Parathyroid adenoma (tissue), 2 donors: Measurements from ENCODE around the gene MLKL.

Source experiments
- H2AFZ ChIP-seq: fragments of 300-600 bp; sonication (generic); one replicate; pipeline ENCODE4 v1.7.0; 2017; ENCODE audit warnings: antibody characterized with exemption, mild to moderate bottlenecking
- H3K27ac ChIP-seq: fragments of 300-600 bp; sonication (generic); one replicate; pipeline ENCODE4 v1.7.0; 2017
- H3K27me3 ChIP-seq: fragments of 300-600 bp; sonication (generic); one replicate; pipeline ENCODE4 v1.7.0; 2017; ENCODE audit warnings: low read length; ENCODE audit not compliant: control insufficient read depth, insufficient read depth
- H3K36me3 ChIP-seq: fragments of 300-600 bp; sonication (generic); one replicate; pipeline ENCODE4 v1.7.0; 2017; ENCODE audit warnings: low read length; ENCODE audit not compliant: control insufficient read depth, insufficient read depth
- H3K4me1 ChIP-seq: fragments of 300-600 bp; sonication (generic); one replicate; pipeline ENCODE4 v1.7.0; 2017; ENCODE audit warnings: control low read depth
- H3K4me2 ChIP-seq: fragments of 300-600 bp; sonication (generic); one replicate; pipeline ENCODE4 v1.7.0; 2017; ENCODE audit warnings: low read length
- H3K4me3 ChIP-seq: fragments of 300-600 bp; sonication (generic); one replicate; pipeline ENCODE4 v1.7.0; 2017; ENCODE audit warnings: low read depth, low read length
- H3K79me2 ChIP-seq: fragments of 300-600 bp; sonication (generic); one replicate; pipeline ENCODE4 v1.7.0; 2017; ENCODE audit warnings: control low read depth
- H3K9ac ChIP-seq: fragments of 300-600 bp; sonication (generic); one replicate; pipeline ENCODE4 v1.7.0; 2017; ENCODE audit warnings: mild to moderate bottlenecking
- H3K9me3 ChIP-seq: fragments of 300-600 bp; sonication (generic); one replicate; pipeline ENCODE4 v1.7.0; 2017; ENCODE audit warnings: low read length; ENCODE audit not compliant: control insufficient read depth
- CTCF ChIP-seq: fragments of 300-600 bp; sonication (generic); IDR thresholded peaks from one replicate; pipeline ENCODE4 v1.7.0; 2017; ENCODE audit warnings: antibody characterized with exemption, mild to moderate bottlenecking
- donor health status: primary hyperparathyroidism.

The MLKL gene

GRCh38 chr16:74637742-74638453, 62.8 kb downstream of the MLKL start:
- H3K36me3 ChIP-seq = no peaks in the 10 kb centered on the region
- no peaks in the 10 kb centered on the region for H3K4me1 ChIP-seq
- TF ChIP-seq CTCF = no peak
- H3K4me2 ChIP-seq = no peak overlapping the region
- no peak overlapping the region for H3K27ac ChIP-seq
- H3K9ac ChIP-seq = no peak overlapping the region
- H3K4me3 ChIP-seq = no peak overlapping the region
- H3K79me2 ChIP-seq = no peaks in the 10 kb centered on the region
- H3K27me3 ChIP-seq = no peaks in the 10 kb centered on the region
- no peaks in the 10 kb centered on the region for H3K9me3 ChIP-seq
- no peak overlapping the region for H2AFZ ChIP-seq

GRCh38 chr16:74635303-74635702, 65.4 kb downstream of the MLKL start:
- Histone ChIP-seq H3K4me2 (no peak overlapping the region), H3K79me2 (no peaks in the 10 kb centered on the region), H3K27me3 (no peaks in the 10 kb centered on the region), H3K36me3 (no peaks in the 10 kb centered on the region), H3K4me3 (no peak overlapping the region), H3K9me3 (no peaks in the 10 kb centered on the region), H3K9ac (no peak overlapping the region), H2AFZ (no peak overlapping the region), H3K27ac (no peak overlapping the region), H3K4me1 (no peaks in the 10 kb centered on the region)
- TF ChIP-seq CTCF = no peak

GRCh38 chr16:74633686-74634085, 67.0 kb downstream of the MLKL start:
- Histone ChIP-seq H3K4me3 (no peak overlapping the region), H3K4me2 (no peak overlapping the region), H3K4me1 (no peaks in the 10 kb centered on the region), H3K79me2 (no peaks in the 10 kb centered on the region), H3K36me3 (no peaks in the 10 kb centered on the region), H3K9ac (no peak overlapping the region), H2AFZ (no peak overlapping the region), H3K9me3 (no peaks in the 10 kb centered on the region), H3K27ac (no peak overlapping the region), H3K27me3 (no peaks in the 10 kb centered on the region)
- no peak for TF ChIP-seq CTCF

- Histone ChIP-seq H3K9ac (no peak overlapping the region), H3K27ac (no peak overlapping the region), H3K9me3 (no peaks in the 10 kb centered on the region), H3K4me3 (no peak overlapping the region), H3K4me2 (no peak overlapping the region), H3K4me1 (peaks cover 3% of the 10 kb centered on the region), H2AFZ (no peak overlapping the region), H3K79me2 (no peaks in the 10 kb centered on the region), H3K27me3 (no peaks in the 10 kb centered on the region), H3K36me3 (no peaks in the 10 kb centered on the region)
- no peak for TF ChIP-seq CTCF
These were observed 73.0 kb downstream of the MLKL start for GRCh38 chr16:74627506-74628220.
